ENCODE measurements around the gene EMX2. TPM values are rescaled to one million over a fixed set of nuclear protein-coding genes. Genes with fewer than 3 reads are reported as not detected.

Gene EMX2
- total RNA-seq, 1 experiment from 2014 or later = not detected

DNA sequence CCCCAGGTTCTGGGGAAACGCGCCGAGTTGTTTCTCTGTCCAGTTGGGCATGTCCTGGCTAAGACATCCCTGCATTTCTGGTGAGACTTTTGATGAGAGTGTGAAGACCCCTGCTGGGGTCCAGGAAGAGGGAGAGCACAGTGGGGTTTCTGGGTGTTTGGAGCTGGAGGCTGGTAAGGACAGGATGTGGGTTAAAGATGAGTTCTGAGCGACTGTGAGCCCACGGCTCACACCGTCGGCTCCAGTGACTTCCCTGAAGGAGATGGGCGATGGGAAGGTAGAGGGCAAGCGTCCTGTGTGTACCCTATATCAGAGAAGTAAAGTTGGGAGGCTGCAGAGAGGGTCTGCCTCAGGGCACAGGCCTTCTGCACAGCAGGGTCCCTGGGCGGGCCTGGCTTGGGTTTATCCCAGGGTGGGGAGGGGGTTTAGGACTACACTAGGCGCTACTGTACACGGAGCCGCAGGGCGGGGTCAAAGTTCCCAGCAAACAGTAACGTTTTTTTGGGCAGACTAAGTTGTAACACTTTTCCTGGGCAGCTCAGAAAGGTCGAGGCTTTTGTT is 3.6 kb downstream of the EMX2 start:
- Histone ChIP-seq H3K9me3 (ENCODE audit: control insufficient read depth in 1 of 2, insufficient read depth in 1 of 2, low read depth in 1 of 2, low read length in 2 of 2) (no peaks in the 10 kb centered on the region), H3K27ac (ENCODE audit: low read depth, low read length) (no peak overlapping the region), H3K4me3 (replicated peaks in 1 of 2; ENCODE audit: low read depth in 1 of 2, low read length in 2 of 2) (no peak overlapping the region), H3K27me3 (ENCODE audit: insufficient read depth, low read length) (peaks cover 17% of the 10 kb centered on the region), H2AFZ (ENCODE audit: low read depth, low read length, poor library complexity, severe bottlenecking) (no peak overlapping the region), H3K9ac (ENCODE audit: low read length) (no peak overlapping the region), H3K4me1 (ENCODE audit: control insufficient read depth in 1 of 2, insufficient read depth in 2 of 2, low read length in 2 of 2) (no peaks in the 10 kb centered on the region), H3K36me3 (ENCODE audit: control insufficient read depth in 1 of 2, insufficient read depth in 2 of 2, low read length in 2 of 2) (no peaks in the 10 kb centered on the region), H4K20me1 (ENCODE audit: insufficient read depth) (no peaks in the 10 kb centered on the region), H3K9me2 (ENCODE audit: insufficient read depth) (no peaks in the 10 kb centered on the region), H3K4me2 (ENCODE audit: low read length) (no peak overlapping the region), H3K79me2 (ENCODE audit: insufficient read depth, low read length) (no peaks in the 10 kb centered on the region)
- no TSS peak for BruUV-seq (replicated peaks)
- ChIA-PET CTCF (no interaction called here), RAD21 (ENCODE audit: low non-redundant PET in 1 of 2, low total read pairs in 2 of 2, uncharacterized antibody in 2 of 2, unreplicated experiment in 2 of 2) (no interaction called here), POLR2A (no interaction called here)
- no peak for TF ChIP-seq SP1 (IDR thresholded peaks at IDR 0.05; ENCODE audit: low read depth)
- no peak for TF ChIP-seq CEBPB (IDR thresholded peaks at IDR 0.05; ENCODE audit: low read depth)
- ATAC-seq (no peak), DNase-seq (ENCODE audit: low read depth, low spot score) (no peak)
- intact Hi-C loops (cut with micrococcal nuclease) = no loop called here

DNA sequence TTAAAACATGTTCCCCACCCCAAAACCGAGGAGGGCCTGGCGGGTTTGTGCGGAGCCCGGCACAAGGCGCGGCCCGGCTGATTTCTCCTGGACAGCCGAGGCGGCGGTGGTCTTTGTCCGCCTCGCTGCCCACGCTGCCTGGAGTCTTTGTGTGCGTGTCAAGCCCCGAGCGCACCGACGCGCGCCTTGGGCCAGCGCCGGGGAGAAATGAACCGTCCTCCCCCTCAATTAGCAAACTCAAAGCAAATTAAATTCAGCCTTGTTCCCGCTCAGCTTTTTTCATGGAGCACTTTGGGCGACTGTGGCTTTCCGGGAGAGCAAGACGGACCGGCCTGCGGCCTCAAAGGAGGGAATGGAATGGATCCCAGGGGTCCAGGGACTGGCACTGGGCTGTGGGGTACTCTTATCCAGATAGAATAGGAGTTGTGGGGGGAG is 4.1 kb downstream of the EMX2 start:
- ChIA-PET POLR2A (no interaction called here), CTCF (no interaction called here), RAD21 (ENCODE audit: low non-redundant PET in 1 of 2, low total read pairs in 2 of 2, uncharacterized antibody in 2 of 2, unreplicated experiment in 2 of 2) (no interaction called here)
- H3K9me2 ChIP-seq (ENCODE audit: insufficient read depth) = no peaks in the 10 kb centered on the region
- intact Hi-C loops (cut with micrococcal nuclease) = no loop called here
- no TSS peak for BruUV-seq (replicated peaks)
- ATAC-seq (no peak), DNase-seq (ENCODE audit: low read depth, low spot score) (no peak)
- H4K20me1 ChIP-seq (ENCODE audit: insufficient read depth) = no peaks in the 10 kb centered on the region
- H3K4me1 ChIP-seq (ENCODE audit: control insufficient read depth in 1 of 2, insufficient read depth in 2 of 2, low read length in 2 of 2) = no peaks in the 10 kb centered on the region
- H3K27ac ChIP-seq (ENCODE audit: low read depth, low read length) = no peak overlapping the region
- no peak overlapping the region for H2AFZ ChIP-seq (ENCODE audit: low read depth, low read length, poor library complexity, severe bottlenecking)
- H3K4me3 ChIP-seq (replicated peaks in 1 of 2; ENCODE audit: low read depth in 1 of 2, low read length in 2 of 2) = no peak overlapping the region
- H3K9ac ChIP-seq (ENCODE audit: low read length) = no peak overlapping the region
- no peaks in the 10 kb centered on the region for H3K79me2 ChIP-seq (ENCODE audit: insufficient read depth, low read length)
- H3K36me3 ChIP-seq (ENCODE audit: control insufficient read depth in 1 of 2, insufficient read depth in 2 of 2, low read length in 2 of 2) = no peaks in the 10 kb centered on the region
- H3K4me2 ChIP-seq (ENCODE audit: low read length) = no peak overlapping the region
- H3K27me3 ChIP-seq (ENCODE audit: insufficient read depth, low read length) = peaks cover 17% of the 10 kb centered on the region
- no peaks in the 10 kb centered on the region for H3K9me3 ChIP-seq (ENCODE audit: control insufficient read depth in 1 of 2, insufficient read depth in 1 of 2, low read depth in 1 of 2, low read length in 2 of 2)
- TF ChIP-seq SIN3A (IDR thresholded peaks at IDR 0.05; ENCODE audit: low read depth) = no peak
- no peak for TF ChIP-seq RAD21 (IDR thresholded peaks at IDR 0.05; ENCODE audit: low read depth)
